Fibroblast of peridontal ligament (primary cell): ENCODE results near the gene FNDC3B.
"Not testable (repeated sequence)": the region's sequence is repeated elsewhere in the genome, so short reads cannot be mapped to it uniquely, and the experiment has no call there.

Experiments used
- DNase-seq: peaks from one replicate; pipeline ENCODE4 v3.0.0-alpha.2; 2010; ENCODE audit errors: extremely low read depth

The FNDC3B gene

DNA sequence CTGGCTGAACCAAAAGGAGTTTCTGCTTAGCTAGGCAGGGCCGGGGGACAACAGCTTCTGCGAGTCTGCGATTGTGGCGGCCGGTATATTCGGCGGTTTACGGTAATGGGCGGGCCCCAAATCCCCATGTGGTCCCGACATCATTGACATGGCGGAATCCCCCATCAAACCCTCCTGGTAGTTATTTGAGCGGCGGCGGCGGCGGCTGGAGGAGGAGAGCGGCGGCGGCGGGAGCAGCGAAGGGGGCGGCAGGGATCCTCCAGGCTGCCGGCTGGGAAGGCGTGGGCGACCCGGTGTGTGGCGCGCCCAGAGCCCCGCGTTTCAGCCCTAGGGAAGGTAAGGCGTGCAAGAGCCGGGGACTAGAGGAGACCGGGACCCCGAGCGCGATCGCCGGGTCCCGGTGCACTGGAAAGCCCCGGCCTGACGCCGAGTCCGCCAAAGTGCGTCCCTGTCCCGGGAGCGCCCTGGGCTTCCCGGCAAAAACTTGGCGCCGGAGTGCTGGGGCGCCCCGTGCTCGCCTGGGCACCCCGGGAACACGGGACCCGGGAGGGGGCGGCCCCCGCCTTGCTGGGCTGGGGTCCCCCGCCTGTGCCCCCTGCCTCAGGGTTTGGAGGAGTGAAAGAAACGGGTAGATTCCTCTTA is at the start of gene FNDC3B:
Gene FNDC3B (plus strand): TSS at position 143 of the 642 bp plus-strand sequence. CDS start 72,902 bp downstream, outside the sequence.
- peak; percentile 95 for DNase-seq

- not testable (repeated sequence) for DNase-seq
Measured at GRCh38 chr3:171990239-171990638, 49.1 kb upstream of the FNDC3B start.

DNA sequence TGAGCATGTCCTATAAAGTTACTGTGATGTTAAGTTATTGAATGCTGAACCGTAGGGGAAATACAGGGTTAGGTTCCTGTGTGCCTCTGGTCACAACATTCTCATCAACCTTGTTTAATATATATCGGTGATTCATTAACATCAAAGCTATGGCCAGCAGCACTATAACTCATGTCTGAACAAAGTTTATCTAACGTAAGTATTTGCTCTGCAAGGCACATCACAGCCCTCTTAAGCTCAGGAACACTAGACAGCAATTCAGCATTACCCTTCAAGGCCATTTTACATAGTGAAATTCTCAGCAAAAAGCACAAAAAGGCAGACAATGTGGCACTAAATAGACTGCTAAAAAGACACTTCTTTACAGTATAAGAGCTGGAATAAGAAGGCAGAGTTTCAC is 48.2 kb upstream of the FNDC3B start:
- no peak for DNase-seq

DNA sequence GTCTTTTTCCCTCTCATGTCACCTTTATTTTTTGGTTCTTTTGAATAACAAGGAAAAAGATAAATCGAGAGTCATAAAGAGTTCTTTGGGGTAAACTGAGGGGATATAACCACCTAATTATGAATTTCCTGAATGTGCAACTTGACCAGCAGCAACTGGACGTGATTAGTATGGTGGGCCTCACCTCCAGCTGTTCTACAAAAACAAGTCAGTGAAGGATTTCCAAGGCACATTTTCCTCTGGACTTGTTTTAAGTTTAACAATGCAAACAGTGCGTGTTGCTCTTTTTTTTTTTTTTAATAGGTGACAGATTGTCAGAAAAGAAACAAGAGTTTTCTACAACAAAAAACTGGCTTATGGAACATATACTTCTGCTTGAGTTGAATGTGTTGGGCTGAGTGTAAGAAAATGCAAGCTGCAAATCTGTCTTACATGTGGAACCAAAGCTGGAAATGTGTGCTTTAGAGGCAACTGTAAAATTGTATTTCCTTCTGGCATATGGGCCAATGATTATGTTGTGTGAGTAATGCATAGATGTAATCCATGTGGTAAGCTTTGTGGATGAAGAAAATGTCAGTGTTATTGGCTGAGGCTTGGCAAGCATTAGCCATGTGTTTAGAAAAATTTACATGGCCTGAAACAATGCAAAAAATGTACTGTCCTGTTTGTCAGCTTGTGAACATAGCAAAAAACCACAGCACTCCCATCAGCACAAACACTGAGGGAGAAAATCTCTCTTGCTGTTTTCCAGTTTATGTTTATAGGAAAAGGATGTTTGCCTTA is 44.5 kb upstream of the FNDC3B start:
- DNase-seq, result peak; percentile 98

DNA sequence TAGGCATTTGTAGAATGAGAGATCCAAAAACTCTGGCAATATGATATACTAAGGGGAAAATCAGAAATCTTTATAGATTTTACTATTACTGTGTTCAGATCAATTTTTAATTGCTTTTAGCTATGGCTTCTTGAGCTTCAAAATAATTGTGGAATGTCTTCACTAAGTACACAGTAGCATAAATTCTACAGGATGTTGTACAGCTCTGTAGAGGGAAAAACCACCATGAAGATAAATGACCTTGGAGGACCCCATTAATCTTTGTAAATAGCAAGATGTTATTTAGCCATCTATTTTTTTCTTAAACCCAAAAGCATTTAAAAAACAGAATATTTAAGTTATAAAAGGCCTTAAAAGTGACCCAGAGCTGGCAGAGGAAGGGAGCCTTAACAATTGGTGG is 43.9 kb upstream of the FNDC3B start:
- no peak for DNase-seq

DNA sequence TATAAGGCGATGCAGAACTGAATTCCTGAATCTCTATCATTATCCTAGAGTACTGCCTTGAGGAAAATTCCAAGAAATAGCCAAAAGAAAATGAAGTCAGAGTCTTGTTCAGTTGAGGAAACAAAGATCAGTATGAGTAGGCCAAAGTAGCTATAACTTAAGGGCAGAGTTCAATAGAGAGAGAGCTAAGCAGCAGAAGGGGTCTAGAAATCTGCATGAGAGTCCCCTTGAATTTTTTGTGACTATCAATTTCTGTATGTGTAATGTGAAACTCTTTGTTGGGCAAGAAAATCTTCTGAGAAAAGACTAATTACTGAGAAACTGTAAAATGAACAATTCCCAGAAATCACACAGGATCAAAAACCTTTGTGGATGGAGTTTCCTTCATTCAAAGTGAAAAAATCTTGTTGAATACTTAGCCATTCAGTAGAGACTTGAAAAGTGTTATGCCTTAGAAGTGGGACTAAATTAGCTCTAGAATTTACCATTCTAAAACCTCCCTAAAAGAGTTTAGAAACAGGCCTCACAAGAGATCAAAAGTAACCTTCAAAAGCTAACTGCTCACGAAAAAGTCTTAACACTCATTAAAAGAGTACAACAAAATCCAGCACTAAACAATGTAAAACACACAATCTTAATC is 43.1 kb upstream of the FNDC3B start:
- no peak for DNase-seq

DNA sequence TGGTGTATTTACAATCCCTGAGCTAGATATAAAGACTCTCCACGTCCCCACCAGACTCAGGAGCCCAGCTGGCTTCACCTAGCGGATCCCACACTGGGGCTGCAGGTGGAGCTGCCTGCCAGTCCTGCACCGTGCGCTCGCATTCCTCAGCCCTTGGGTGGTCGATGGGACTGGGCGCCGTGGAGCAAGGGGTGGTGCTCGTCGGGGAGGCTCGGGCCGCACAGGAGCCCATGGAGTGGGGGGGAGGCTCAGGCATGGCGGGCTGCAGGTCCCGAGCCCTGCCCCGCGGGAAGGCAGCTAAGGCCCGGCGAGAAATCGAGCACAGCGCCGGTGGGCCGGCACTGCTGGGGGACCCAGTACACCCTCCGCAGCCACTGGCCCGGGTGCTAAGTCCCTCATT is 40.6 kb upstream of the FNDC3B start:
- not testable (repeated sequence) for DNase-seq

GRCh38 chr3:172001616-172002015 is 37.8 kb upstream of the FNDC3B start:
- DNase-seq, result not testable (repeated sequence)

DNA sequence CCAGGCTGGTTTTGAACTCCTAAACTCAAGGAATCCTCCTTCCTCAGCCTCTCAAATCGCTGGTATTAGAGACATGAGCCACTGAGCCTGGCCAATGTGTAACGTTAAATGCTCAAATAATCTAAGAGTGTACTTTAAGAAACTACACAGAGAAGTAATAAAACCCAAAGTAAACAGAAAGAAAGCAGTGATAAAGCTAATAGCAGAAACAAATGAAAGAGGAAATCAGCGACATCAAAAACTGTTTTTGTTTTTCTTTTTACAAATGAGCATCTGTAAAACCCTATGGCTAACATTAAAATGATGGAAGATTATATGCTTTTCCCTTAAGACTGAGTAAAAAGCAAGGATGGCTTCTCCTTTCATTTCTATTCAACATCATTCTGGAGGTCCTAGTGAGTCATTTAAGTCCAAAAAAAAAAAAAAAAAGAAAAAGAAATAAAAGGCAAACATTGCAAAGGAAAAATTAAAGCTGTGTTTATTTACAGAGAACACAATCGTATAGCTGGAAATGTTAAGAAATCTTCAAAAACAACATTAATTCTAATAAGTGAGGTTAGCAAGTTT is 36.8 kb upstream of the FNDC3B start:
- DNase-seq, result peak; percentile 35

DNA sequence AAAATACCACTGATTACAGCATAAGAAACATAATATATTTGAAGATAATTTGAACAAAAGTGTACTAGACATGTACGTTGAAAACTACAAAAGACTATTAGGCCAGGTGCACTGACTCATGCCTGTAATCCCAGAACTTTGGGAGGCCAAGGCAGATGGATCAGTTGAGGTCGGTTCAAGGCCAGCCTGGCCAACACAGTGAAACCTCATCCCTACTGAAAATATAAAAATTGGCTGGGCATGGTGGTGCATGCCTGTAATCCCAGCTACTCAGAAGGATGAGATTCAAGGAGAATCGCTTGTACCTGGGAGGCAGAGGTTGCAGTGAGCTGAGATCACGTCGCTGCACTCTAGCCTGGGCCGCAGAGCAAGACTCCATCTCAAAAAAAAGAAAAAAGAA is 36.2 kb upstream of the FNDC3B start:
- no peak for DNase-seq

- DNase-seq, result no peak
Measured at GRCh38 chr3:172007065-172007370, 32.4 kb upstream of the FNDC3B start.

DNA sequence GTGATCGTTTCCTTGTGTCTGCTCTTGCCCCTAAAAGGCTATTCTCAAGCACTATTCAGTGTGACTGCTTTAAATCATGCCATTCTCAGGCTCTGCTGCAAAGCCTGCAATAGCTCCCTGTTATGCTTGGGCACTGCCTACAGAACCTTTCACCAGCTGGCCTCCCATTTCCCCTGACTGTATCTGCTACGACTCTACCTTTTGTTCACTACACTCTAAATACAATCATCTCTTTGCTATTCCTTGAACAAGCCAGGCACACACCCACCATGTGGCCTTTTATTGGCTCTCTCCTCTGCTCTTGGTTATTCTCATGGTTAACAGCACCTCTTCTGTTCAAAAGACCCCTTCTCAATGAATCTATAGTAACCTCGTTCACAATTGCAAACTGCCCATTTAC is 29.6 kb upstream of the FNDC3B start:
- no peak for DNase-seq

GRCh38 chr3:172012775-172013174 is 26.6 kb upstream of the FNDC3B start:
- DNase-seq, result no peak

DNA sequence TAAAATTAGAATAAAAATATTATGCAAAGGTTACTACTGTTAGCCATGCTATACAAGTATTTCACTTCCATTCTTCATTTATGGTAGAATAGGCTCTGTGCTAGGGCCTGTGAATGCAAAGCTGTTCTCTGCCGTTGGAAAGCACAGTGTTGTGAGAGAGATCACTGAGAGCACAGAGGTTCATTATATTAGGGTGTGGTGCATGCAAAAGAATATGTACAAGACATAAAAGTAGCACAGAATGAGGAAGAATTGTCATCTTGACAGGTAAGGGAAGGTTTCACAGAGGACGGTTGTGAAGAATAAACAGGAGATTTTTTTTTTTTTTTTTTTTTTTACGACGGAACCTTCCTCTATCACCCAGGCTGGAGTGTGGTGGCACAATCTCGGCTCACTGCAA is 25.2 kb upstream of the FNDC3B start:
- no peak for DNase-seq

GRCh38 chr3:172018364-172018763 is 21.0 kb upstream of the FNDC3B start:
- no peak for DNase-seq

DNA sequence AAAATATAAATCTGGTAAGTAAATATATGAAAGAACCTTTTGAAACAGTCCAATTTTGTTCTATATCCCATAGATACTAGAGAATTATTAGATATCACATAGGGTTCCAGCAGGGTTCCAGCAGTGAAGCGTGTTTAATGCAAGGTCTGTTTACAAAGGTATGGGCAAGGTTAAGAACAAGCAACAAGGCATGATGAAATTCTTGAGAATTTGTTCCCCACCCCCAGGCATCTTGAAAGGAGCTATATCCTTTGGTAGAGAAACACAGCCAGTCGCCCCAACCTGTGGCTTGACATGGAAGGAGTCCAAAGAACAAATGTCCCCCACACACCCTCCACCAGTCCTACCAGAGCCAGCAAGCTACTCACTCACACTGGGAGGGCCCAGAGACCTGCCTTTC is 18.6 kb upstream of the FNDC3B start:
- DNase-seq, result no peak

- no peak for DNase-seq
Measured at GRCh38 chr3:172021164-172021563, 18.2 kb upstream of the FNDC3B start.

GRCh38 chr3:172021859-172022258 is 17.5 kb upstream of the FNDC3B start:
- no peak for DNase-seq

GRCh38 chr3:172023915-172024314 is 15.5 kb upstream of the FNDC3B start:
- no peak for DNase-seq

DNA sequence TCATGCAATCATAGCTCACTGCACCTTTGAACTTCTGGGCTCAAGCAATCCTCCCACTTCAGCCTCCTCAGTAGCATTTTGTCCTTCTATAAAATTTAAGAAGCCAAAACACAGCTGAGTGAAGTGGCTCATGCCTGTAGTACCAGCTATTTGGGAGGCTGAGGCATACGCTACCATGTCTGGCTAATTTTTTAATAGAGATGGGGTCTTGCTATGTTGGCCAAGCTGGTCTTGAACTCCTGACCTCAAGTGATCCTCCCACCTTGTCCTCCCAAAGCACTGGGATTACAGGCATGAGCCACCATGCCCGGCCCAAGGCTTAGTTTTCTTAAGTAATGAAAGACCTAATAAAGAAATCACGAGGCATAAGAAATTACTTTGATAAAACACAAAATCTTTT is 14.7 kb upstream of the FNDC3B start:
- DNase-seq, result no peak

DNA sequence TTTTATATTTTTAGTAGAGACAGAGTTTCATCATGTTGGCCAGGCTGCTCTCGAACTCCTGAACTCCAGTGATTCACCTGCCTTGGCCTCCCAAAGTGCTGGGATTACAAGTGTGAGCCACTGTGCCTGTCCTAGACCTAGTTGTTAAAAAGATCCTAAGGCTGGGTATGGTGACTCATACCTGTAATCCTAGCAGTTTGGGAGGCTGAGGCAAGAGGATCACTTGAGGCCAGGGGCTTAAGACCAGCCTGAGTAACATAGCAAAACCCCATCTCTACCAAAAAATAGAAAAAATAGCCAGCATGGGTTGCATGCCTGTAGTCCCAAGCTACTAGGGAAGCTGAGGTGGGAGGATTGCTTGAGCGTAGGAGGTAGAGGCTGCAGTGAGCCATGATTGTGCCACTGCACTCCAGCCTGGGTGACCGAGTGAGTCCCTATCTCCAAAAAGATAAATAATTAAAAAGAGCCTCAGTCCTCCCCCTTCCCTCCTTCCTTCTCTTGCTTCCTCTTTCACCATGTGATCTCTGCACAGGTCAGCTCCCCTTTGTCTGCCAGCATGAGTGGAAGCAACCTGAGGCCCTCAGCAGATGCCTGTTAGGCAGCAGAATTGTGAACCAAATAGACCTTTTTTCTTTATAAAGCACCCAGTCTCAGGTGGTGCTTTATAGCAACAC is 9.8 kb upstream of the FNDC3B start:
- no peak for DNase-seq

DNA sequence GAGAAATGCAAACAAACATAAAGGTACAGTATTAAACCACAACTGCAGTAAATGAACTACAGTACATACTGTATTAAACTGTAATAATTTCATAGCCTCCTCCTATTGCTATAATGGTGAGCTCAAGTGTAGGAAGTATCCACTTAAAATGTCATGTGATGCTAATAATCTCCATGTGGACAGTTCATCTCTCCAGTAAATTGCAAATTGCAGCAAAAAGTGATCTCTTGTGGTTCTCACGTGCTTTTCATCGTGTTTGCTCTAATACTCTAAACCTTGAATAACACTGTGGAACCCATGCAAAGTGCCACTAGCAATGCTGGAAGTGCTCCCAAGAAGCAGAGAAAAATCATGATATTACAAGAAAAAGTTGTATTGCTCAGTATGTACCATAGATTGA is 9.2 kb upstream of the FNDC3B start:
- no peak for DNase-seq
